BLaER1 treated with 17β-estradiol and CSF1 and Interleukin-3, amounts not matched to agents 10 nM and 100 nM (cell line): Measurements from ENCODE around the gene PSTK.

ENCODE experiments used
- H3K27ac ChIP-seq, 11 experiments: shearing (Covaris generic); formaldehyde crosslinking; 2 replicates each; pipeline ENCODE4 v1.8.1; 2022
- H3K27me3 ChIP-seq, 11 experiments: shearing (Covaris generic); formaldehyde crosslinking; 2 replicates each; pipeline ENCODE4 v1.8.1; 2022
- H3K36me3 ChIP-seq, 11 experiments: shearing (Covaris generic); formaldehyde crosslinking; 2 replicates each; pipeline ENCODE4 v1.8.1; 2022
- H3K4me1 ChIP-seq, 10 experiments: shearing (Covaris generic); formaldehyde crosslinking; 2 replicates each; pipeline ENCODE4 v1.8.1; 2022
- H3K4me2 ChIP-seq, 11 experiments: shearing (Covaris generic); formaldehyde crosslinking; 2 replicates each; pipeline ENCODE4 v1.8.1; 2022
- H3K4me3 ChIP-seq, 10 experiments: shearing (Covaris generic); formaldehyde crosslinking; 2 replicates each; pipeline ENCODE4 v1.8.1; 2022
- H3K9ac ChIP-seq, 11 experiments: shearing (Covaris generic); formaldehyde crosslinking; 2 replicates each; pipeline ENCODE4 v1.8.1; 2022
- H3K9me3 ChIP-seq, 11 experiments: shearing (Covaris generic); formaldehyde crosslinking; replicated peaks in 1 of 11; 2 replicates each; pipeline ENCODE4 v1.8.1; 2022
- H4K20me1 ChIP-seq, 11 experiments: shearing (Covaris generic); formaldehyde crosslinking; 2 replicates each; pipeline ENCODE4 v1.8.1; 2022
- Cebpa-rat ChIP-seq, 11 experiments: shearing (Covaris generic); IDR thresholded peaks; 2 replicates each; pipeline ENCODE4 v1.8.1; 2022

The PSTK gene

GRCh38 chr10:122955892-122956291 is 24.3 kb upstream of the PSTK start:
- Histone ChIP-seq H3K4me3 (no peak overlapping the region), H3K27me3 (no peaks in the 10 kb centered on the region), H3K9ac (no peak overlapping the region), H3K36me3 (peaks cover 0 to 11% (median 0%) of the 10 kb centered on the region in 11 experiments; a peak in 8 of 22 replicates), H4K20me1 (no peaks in the 10 kb centered on the region), H3K27ac (no peak overlapping the region), H3K4me1 (peaks cover 17 to 34% (median 28%) of the 10 kb centered on the region in 10 experiments), H3K4me2 (peak overlapping the region in 1 of 11 experiments; percentile 41; a peak in 1 of 22 replicates), H3K9me3 (peaks cover 0 to 10% (median 8%) of the 10 kb centered on the region in 11 experiments; a peak in 15 of 22 replicates)
- no peak for TF ChIP-seq Cebpa-rat (IDR thresholded peaks at IDR 0.05)

GRCh38 chr10:122957474-122957873 is 22.7 kb upstream of the PSTK start:
- H3K4me3 ChIP-seq = no peak overlapping the region
- H3K9ac ChIP-seq = no peak overlapping the region
- no peak overlapping the region for H3K4me2 ChIP-seq
- TF ChIP-seq Cebpa-rat (IDR thresholded peaks at IDR 0.05) = peak in 2 of 11 experiments; percentile 20 to 36; a peak in 2 of 22 replicates
- no peaks in the 10 kb centered on the region for H3K27me3 ChIP-seq
- peaks cover 10 to 20% (median 17%) of the 10 kb centered on the region in 10 experiments for H3K4me1 ChIP-seq
- no peaks in the 10 kb centered on the region; a peak in 1 of 22 replicates for H3K36me3 ChIP-seq
- no peak overlapping the region for H3K27ac ChIP-seq
- H4K20me1 ChIP-seq = no peaks in the 10 kb centered on the region
- peaks cover 0 to 11% (median 9%) of the 10 kb centered on the region in 11 experiments; a peak in 16 of 22 replicates for H3K9me3 ChIP-seq

GRCh38 chr10:122962405-122962804 is 17.8 kb upstream of the PSTK start:
- Histone ChIP-seq H3K9me3 (peaks cover 32 to 50% (median 37%) of the 10 kb centered on the region in 11 experiments), H3K9ac (no peak overlapping the region), H3K27me3 (no peaks in the 10 kb centered on the region), H3K4me2 (no peak overlapping the region), H4K20me1 (no peaks in the 10 kb centered on the region), H3K36me3 (peaks cover 0 to 37% (median 16%) of the 10 kb centered on the region in 11 experiments; a peak in 13 of 22 replicates), H3K4me3 (no peak overlapping the region), H3K4me1 (no peaks in the 10 kb centered on the region), H3K27ac (no peak overlapping the region)
- TF ChIP-seq Cebpa-rat (IDR thresholded peaks at IDR 0.05) = no peak

GRCh38 chr10:122966879-122967278 is 13.3 kb upstream of the PSTK start:
- H3K9ac ChIP-seq = no peak overlapping the region

GRCh38 chr10:122968698-122969097 is 11.5 kb upstream of the PSTK start:
- H4K20me1 ChIP-seq = no peaks in the 10 kb centered on the region

More at GRCh38 chr10:122966879-122967278, 13.3 kb upstream of the PSTK start:
- Histone ChIP-seq H3K4me3 (no peak overlapping the region; a peak in 1 of 20 replicates), H3K36me3 (peaks cover 0 to 39% (median 16%) of the 10 kb centered on the region in 11 experiments; a peak in 13 of 22 replicates), H3K4me1 (no peaks in the 10 kb centered on the region), H3K9me3 (peaks cover 46 to 70% (median 56%) of the 10 kb centered on the region in 11 experiments), H3K27me3 (no peaks in the 10 kb centered on the region), H3K27ac (no peak overlapping the region), H4K20me1 (no peaks in the 10 kb centered on the region), H3K4me2 (no peak overlapping the region)
- TF ChIP-seq Cebpa-rat (IDR thresholded peaks at IDR 0.05) = no peak

GRCh38 chr10:122974023-122974422 is 6.2 kb upstream of the PSTK start:
- Histone ChIP-seq H4K20me1 (no peaks in the 10 kb centered on the region), H3K27ac (no peak overlapping the region), H3K4me2 (peak overlapping the region in 2 of 11 experiments; percentile 37 to 58; a peak in 2 of 22 replicates), H3K4me3 (no peak overlapping the region), H3K27me3 (no peaks in the 10 kb centered on the region), H3K9ac (no peak overlapping the region), H3K36me3 (no peaks in the 10 kb centered on the region), H3K9me3 (peaks cover 0 to 5% (median 3%) of the 10 kb centered on the region in 11 experiments; a peak in 12 of 22 replicates), H3K4me1 (peaks cover 0 to 18% (median under 1%) of the 10 kb centered on the region in 10 experiments; a peak in 6 of 20 replicates)
- no peak for TF ChIP-seq Cebpa-rat (IDR thresholded peaks at IDR 0.05)

More at GRCh38 chr10:122968698-122969097, 11.5 kb upstream of the PSTK start:
- no peak for TF ChIP-seq Cebpa-rat (IDR thresholded peaks at IDR 0.05)
- Histone ChIP-seq H3K27me3 (no peaks in the 10 kb centered on the region), H3K36me3 (peaks cover 0 to 39% (median 16%) of the 10 kb centered on the region in 11 experiments; a peak in 13 of 22 replicates), H3K4me3 (no peak overlapping the region), H3K4me2 (no peak overlapping the region), H3K9me3 (peaks cover 46 to 58% (median 55%) of the 10 kb centered on the region in 11 experiments), H3K4me1 (peaks cover 0 to 7% (median 0%) of the 10 kb centered on the region in 10 experiments; a peak in 3 of 20 replicates), H3K27ac (no peak overlapping the region), H3K9ac (no peak overlapping the region)

- no peak overlapping the region for H3K27ac ChIP-seq
- no peaks in the 10 kb centered on the region for H3K36me3 ChIP-seq
- H3K9me3 ChIP-seq = no peaks in the 10 kb centered on the region
- H3K4me3 ChIP-seq = no peak overlapping the region
- peaks cover 5 to 22% (median 6%) of the 10 kb centered on the region in 10 experiments for H3K4me1 ChIP-seq
- TF ChIP-seq Cebpa-rat (IDR thresholded peaks at IDR 0.05) = no peak
- H3K27me3 ChIP-seq = no peaks in the 10 kb centered on the region
- no peaks in the 10 kb centered on the region for H4K20me1 ChIP-seq
- H3K4me2 ChIP-seq = peak overlapping the region in 2 of 11 experiments; percentile 37 to 58; a peak in 3 of 22 replicates
- no peak overlapping the region for H3K9ac ChIP-seq
These were observed 5.6 kb upstream of the PSTK start for GRCh38 chr10:122974543-122975064.

GRCh38 chr10:122981066-122981464 is 864 bp downstream of the PSTK start:
- Histone ChIP-seq H3K4me3 (peak overlapping the region; percentile 64 to 81 (median 71)), H3K27ac (peak overlapping the region in 8 of 11 experiments; percentile 27 to 97 (median 93); a peak in 16 of 22 replicates), H3K9ac (peak overlapping the region; percentile 26 to 97 (median 90); a peak in 20 of 22 replicates), H3K27me3 (no peaks in the 10 kb centered on the region), H4K20me1 (no peaks in the 10 kb centered on the region), H3K36me3 (peaks cover 9 to 31% (median 26%) of the 10 kb centered on the region in 11 experiments; a peak in 20 of 22 replicates), H3K9me3 (no peaks in the 10 kb centered on the region), H3K4me1 (peaks cover 18 to 26% (median 24%) of the 10 kb centered on the region in 10 experiments), H3K4me2 (peak overlapping the region; percentile 83 to 98 (median 94))
- no peak for TF ChIP-seq Cebpa-rat (IDR thresholded peaks at IDR 0.05)

GRCh38 chr10:122983898-122984297 is 3.7 kb downstream of the PSTK start:
- Histone ChIP-seq H3K4me1 (peaks cover 18 to 26% (median 24%) of the 10 kb centered on the region in 10 experiments), H3K4me2 (no peak overlapping the region), H4K20me1 (no peaks in the 10 kb centered on the region), H3K9me3 (no peaks in the 10 kb centered on the region), H3K27ac (no peak overlapping the region), H3K4me3 (no peak overlapping the region), H3K27me3 (no peaks in the 10 kb centered on the region), H3K36me3 (peaks cover 9 to 58% (median 50%) of the 10 kb centered on the region in 11 experiments; a peak in 21 of 22 replicates), H3K9ac (no peak overlapping the region)
- no peak for TF ChIP-seq Cebpa-rat (IDR thresholded peaks at IDR 0.05)
